ENCODE measurements around the gene STON2. TPM values are rescaled to one million over a fixed set of nuclear protein-coding genes. Genes with fewer than 3 reads are reported as not detected.

The STON2 gene
- total RNA-seq, 4 donors from 2014 or later, result 69.8 to 202 (median 97.0) TPM

- no peak for DNase-seq
- H3K4me3 ChIP-seq (replicated peaks in 1 of 3), result no peak overlapping the region
- H3K4me1 ChIP-seq, result peaks cover 0 to 10% of the 10 kb centered on the region in 2 donors
- H3K27me3 ChIP-seq, result no peaks in the 10 kb centered on the region
- H3K9me3 ChIP-seq, result no peaks in the 10 kb centered on the region
- H3K36me3 ChIP-seq, result no peaks in the 10 kb centered on the region
- intact Hi-C loops (cut with DNase I), result no loop called here
- WGBS, 2 donors, result 93% methylated on average over 8 of the region's 8 CpGs
- no peak for TF ChIP-seq POLR2A (IDR thresholded peaks at IDR 0.05)
- no peak for TF ChIP-seq CTCF (IDR thresholded peaks at IDR 0.05)
- H3K27ac ChIP-seq, result no peak overlapping the region
Measured at GRCh38 chr14:81286574-81287370, 113.4 kb downstream of the STON2 start.

DNA sequence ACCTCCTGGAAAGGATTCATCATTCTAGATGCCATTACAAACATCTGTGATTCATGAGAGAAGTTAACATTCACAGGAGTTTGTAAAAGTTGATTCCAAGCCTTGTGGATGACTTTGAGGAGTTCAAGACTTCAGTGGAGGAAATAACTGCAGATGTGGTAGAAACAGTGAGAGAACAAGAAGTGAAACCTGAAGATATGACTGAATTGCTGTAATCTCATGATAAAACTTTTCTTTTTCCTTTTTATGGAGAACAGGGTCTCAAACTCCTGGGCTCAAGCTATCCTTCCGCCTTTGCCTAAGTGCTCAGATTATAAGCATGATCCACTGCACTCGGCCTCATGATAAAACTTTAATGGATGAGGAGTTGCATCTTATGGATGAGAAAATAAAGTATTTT lies 114.9 kb downstream of the STON2 start:
- no peak overlapping the region for H3K27ac ChIP-seq
- intact Hi-C loops (cut with DNase I), result no loop called here
- no peak overlapping the region for H3K4me3 ChIP-seq (replicated peaks in 1 of 3)
- no peak for TF ChIP-seq CTCF (IDR thresholded peaks at IDR 0.05)
- no peak for TF ChIP-seq POLR2A (IDR thresholded peaks at IDR 0.05)
- H3K4me1 ChIP-seq, result peaks cover 0 to 10% of the 10 kb centered on the region in 2 donors
- no peaks in the 10 kb centered on the region for H3K9me3 ChIP-seq
- no peak for DNase-seq
- H3K27me3 ChIP-seq, result no peaks in the 10 kb centered on the region
- H3K36me3 ChIP-seq, result no peaks in the 10 kb centered on the region
- WGBS, 2 donors, result 95 to 99% methylated on average over 2 of the region's 2 CpGs

DNA sequence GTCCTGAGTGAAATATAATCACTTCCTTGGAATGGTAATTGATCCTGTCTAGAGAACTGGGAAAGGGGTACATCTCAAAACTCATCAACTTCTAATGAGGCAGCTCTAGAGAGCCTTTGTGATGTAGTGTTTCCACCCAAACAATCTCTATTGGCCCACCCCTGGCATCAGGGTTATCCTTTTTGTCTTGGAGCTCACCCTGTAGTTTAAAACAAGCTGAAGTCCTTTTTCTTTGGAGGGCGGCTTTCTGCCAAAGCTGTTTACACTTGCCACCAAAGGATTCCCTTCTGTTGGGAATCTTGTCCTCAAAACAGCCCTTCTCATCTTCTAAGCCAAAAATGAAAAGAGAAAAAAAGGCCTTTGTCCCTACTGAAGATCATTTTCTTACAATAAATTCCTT lies 118.8 kb downstream of the STON2 start:
- WGBS, 2 donors, result 90 to 93% methylated on average over 1 of the region's 1 CpG
- Histone ChIP-seq H3K9me3 (no peaks in the 10 kb centered on the region), H3K27me3 (no peaks in the 10 kb centered on the region), H3K4me1 (peaks cover 0 to 10% of the 10 kb centered on the region in 2 donors), H3K4me3 (replicated peaks in 1 of 3) (no peak overlapping the region), H3K27ac (no peak overlapping the region), H3K36me3 (peaks cover 0 to 11% of the 10 kb centered on the region in 2 donors)
- no peak for DNase-seq
- intact Hi-C loops (cut with DNase I), result no loop called here
- TF ChIP-seq CTCF (IDR thresholded peaks at IDR 0.05) (no peak), POLR2A (IDR thresholded peaks at IDR 0.05) (no peak)

DNA sequence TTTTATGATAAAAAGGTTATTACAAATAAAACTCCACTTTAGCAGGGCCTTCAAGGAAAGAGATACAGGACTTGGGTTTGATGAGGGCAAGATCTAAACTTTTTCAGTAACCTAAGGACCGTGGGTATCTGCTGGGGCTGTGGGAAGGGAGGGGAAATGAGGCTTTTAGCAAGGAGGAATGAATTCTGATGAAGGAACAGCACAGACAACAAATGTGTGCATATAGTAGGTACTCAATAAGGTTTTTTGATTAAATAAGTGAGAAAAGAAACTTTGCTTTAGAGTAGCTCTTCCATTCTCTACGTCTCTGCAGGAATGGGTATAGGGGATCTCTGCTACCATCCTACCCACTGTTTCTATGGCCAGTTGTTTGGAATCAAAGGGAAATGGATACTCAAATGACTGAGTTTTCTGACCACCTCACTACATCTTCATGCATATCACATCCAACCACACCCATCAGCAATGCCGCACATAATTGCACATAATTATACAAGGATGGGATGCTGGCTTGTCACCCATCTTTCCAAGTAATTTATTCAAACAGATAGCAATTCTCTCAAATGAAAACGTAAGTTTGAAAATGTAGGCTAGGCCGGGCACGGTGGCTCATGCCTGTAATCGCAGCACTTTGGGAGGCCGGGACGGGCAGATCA lies 119.9 kb downstream of the STON2 start:
- peaks cover 0 to 11% of the 10 kb centered on the region in 2 donors for H3K36me3 ChIP-seq
- no peak overlapping the region for H3K27ac ChIP-seq
- TF ChIP-seq POLR2A (IDR thresholded peaks at IDR 0.05) (no peak), CTCF (IDR thresholded peaks at IDR 0.05) (no peak)
- DNase-seq, result no peak
- intact Hi-C loops (cut with DNase I), result no loop called here
- no peaks in the 10 kb centered on the region for H3K27me3 ChIP-seq
- no peak overlapping the region for H3K4me3 ChIP-seq (replicated peaks in 1 of 3)
- WGBS, 2 donors, result 95 to 96% methylated on average over 9 of the region's 9 CpGs
- no peaks in the 10 kb centered on the region for H3K9me3 ChIP-seq
- H3K4me1 ChIP-seq, result peaks cover 0 to 10% of the 10 kb centered on the region in 2 donors

GRCh38 chr14:81277096-81277495 lies 123.0 kb downstream of the STON2 start:
- no peak overlapping the region for H3K4me3 ChIP-seq (replicated peaks in 1 of 3)
- TF ChIP-seq CTCF (IDR thresholded peaks at IDR 0.05), result no peak
- no peak for TF ChIP-seq POLR2A (IDR thresholded peaks at IDR 0.05)
- no peaks in the 10 kb centered on the region for H3K27me3 ChIP-seq
- 89 to 94% methylated on average over 12 of the region's 12 CpGs for WGBS, 2 donors
- H3K4me1 ChIP-seq, result peaks cover 13 to 14% of the 10 kb centered on the region in 2 donors
- H3K36me3 ChIP-seq, result peaks cover 0 to 11% of the 10 kb centered on the region in 2 donors
- intact Hi-C loops (cut with DNase I), result no loop called here
- H3K27ac ChIP-seq, result no peak overlapping the region
- no peaks in the 10 kb centered on the region for H3K9me3 ChIP-seq
- no peak for DNase-seq
